ENCODE measurements around the gene OSBPL10.

DNA sequence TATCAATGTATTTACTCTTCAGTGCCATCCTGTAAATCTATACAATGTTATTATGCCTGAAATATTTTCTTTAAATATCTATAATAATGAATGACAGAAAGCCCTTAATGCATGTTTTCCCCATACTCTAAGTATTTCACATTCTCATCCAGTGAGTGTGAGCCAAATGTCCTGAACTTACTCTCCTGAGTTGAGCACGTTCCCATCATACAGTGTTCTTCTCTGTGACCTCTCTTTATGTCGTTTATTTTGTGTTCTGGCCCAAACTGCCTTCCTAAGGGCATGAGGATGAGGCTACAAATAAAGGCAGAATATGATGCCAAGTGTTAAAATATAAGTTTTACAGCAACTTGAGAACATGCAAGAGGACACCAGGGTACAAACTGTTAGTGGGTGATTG, 3.3 kb downstream of the OSBPL10 start:
- TF ChIP-seq, protein P1, sequence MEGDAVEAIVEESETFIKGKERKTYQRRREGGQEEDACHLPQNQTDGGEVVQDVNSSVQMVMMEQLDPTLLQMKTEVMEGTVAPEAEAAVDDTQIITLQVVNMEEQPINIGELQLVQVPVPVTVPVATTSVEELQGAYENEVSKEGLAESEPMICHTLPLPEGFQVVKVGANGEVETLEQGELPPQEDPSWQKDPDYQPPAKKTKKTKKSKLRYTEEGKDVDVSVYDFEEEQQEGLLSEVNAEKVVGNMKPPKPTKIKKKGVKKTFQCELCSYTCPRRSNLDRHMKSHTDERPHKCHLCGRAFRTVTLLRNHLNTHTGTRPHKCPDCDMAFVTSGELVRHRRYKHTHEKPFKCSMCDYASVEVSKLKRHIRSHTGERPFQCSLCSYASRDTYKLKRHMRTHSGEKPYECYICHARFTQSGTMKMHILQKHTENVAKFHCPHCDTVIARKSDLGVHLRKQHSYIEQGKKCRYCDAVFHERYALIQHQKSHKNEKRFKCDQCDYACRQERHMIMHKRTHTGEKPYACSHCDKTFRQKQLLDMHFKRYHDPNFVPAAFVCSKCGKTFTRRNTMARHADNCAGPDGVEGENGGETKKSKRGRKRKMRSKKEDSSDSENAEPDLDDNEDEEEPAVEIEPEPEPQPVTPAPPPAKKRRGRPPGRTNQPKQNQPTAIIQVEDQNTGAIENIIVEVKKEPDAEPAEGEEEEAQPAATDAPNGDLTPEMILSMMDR (conservative IDR thresholded peaks at IDR 0.05; ENCODE audit: low read depth, low read length), result no peak
- TF ChIP-seq MAZ (IDR thresholded peaks at IDR 0.05; ENCODE audit: borderline replicate concordance, low read depth, low read length), result no peak
- TF ChIP-seq, protein P2, sequence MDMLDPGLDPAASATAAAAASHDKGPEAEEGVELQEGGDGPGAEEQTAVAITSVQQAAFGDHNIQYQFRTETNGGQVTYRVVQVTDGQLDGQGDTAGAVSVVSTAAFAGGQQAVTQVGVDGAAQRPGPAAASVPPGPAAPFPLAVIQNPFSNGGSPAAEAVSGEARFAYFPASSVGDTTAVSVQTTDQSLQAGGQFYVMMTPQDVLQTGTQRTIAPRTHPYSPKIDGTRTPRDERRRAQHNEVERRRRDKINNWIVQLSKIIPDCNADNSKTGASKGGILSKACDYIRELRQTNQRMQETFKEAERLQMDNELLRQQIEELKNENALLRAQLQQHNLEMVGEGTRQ (IDR thresholded peaks at IDR 0.05; ENCODE audit: low read depth, low read length), result no peak
